RWPE2 (cell line): ENCODE data around the gene DSCAML1.

ENCODE experiments used
- ATAC-seq: fragments of 200-7000 bp; cut with Tn5 transposase; 3 replicates; pipeline ENCODE4 v1.9.1; 2021; ENCODE audit warnings: low read depth
- DNase-seq: peaks from one replicate; pipeline ENCODE4 v3.0.0-alpha.2; 2020; ENCODE audit warnings: low spot score
- H3K27ac ChIP-seq: fragments of 450-650 bp; 2 replicates; pipeline ENCODE4 v1.5.1; 2017; ENCODE audit warnings: mild to moderate bottlenecking; ENCODE audit not compliant: poor library complexity, severe bottlenecking
- H3K27me3 ChIP-seq: fragments of 250-450 bp; sonication (Bioruptor Pico); 2 replicates; pipeline ENCODE4 v1.5.1; 2021; ENCODE audit warnings: mild to moderate bottlenecking, moderate library complexity; ENCODE audit not compliant: insufficient read depth, poor library complexity, severe bottlenecking
- H3K36me3 ChIP-seq: fragments of 250-450 bp; sonication (Bioruptor Pico); 2 replicates; pipeline ENCODE4 v1.5.1; 2020; ENCODE audit warnings: low read depth, mild to moderate bottlenecking, moderate library complexity
- H3K4me1 ChIP-seq: fragments of 250-450 bp; sonication (Bioruptor Pico); 2 replicates; pipeline ENCODE4 v1.5.1; 2021; ENCODE audit warnings: mild to moderate bottlenecking, moderate library complexity; ENCODE audit not compliant: insufficient read depth, poor library complexity, severe bottlenecking
- H3K4me3 ChIP-seq: fragments of 250-450 bp; sonication (Bioruptor Pico); 2 replicates; pipeline ENCODE4 v1.5.1; 2021; ENCODE audit warnings: mild to moderate bottlenecking, moderate library complexity; ENCODE audit not compliant: severe bottlenecking
- H3K9me3 ChIP-seq: fragments of 250-450 bp; sonication (Bioruptor Pico); 2 replicates; pipeline ENCODE4 v1.5.1; 2021; ENCODE audit warnings: mild to moderate bottlenecking, moderate library complexity; ENCODE audit not compliant: severe bottlenecking
- CTCF ChIP-seq: fragments of 450-650 bp; IDR thresholded peaks from one replicate; pipeline ENCODE4 v1.5.1; 2017; ENCODE audit warnings: mild to moderate bottlenecking, moderate library complexity; ENCODE audit not compliant: poor library complexity, severe bottlenecking

The DSCAML1 gene

GRCh38 chr11:117470576-117470975 lies 326.4 kb downstream of the DSCAML1 start:
- no peak for ATAC-seq
- DNase-seq = no peak
- no peaks in the 10 kb centered on the region for H3K27me3 ChIP-seq
- no peak overlapping the region for H3K27ac ChIP-seq
- no peak for TF ChIP-seq CTCF
- H3K4me3 ChIP-seq = no peak overlapping the region
- no peaks in the 10 kb centered on the region for H3K9me3 ChIP-seq
- no peaks in the 10 kb centered on the region for H3K36me3 ChIP-seq
- H3K4me1 ChIP-seq = no peaks in the 10 kb centered on the region

GRCh38 chr11:117468888-117469287 lies 328.1 kb downstream of the DSCAML1 start:
- TF ChIP-seq CTCF = no peak
- Histone ChIP-seq H3K4me1 (no peaks in the 10 kb centered on the region), H3K27ac (no peak overlapping the region), H3K27me3 (no peaks in the 10 kb centered on the region), H3K4me3 (no peak overlapping the region), H3K9me3 (no peaks in the 10 kb centered on the region), H3K36me3 (no peaks in the 10 kb centered on the region)
- no peak for ATAC-seq
- no peak for DNase-seq

- DNase-seq (no peak), ATAC-seq (no peak)
- Histone ChIP-seq H3K27ac (no peak overlapping the region), H3K36me3 (no peaks in the 10 kb centered on the region), H3K4me1 (no peaks in the 10 kb centered on the region), H3K27me3 (no peaks in the 10 kb centered on the region), H3K4me3 (no peak overlapping the region), H3K9me3 (no peaks in the 10 kb centered on the region)
- TF ChIP-seq CTCF = no peak
Observed at GRCh38 chr11:117467770-117468169, 329.2 kb downstream of the DSCAML1 start.

GRCh38 chr11:117466966-117467365 lies 330.1 kb downstream of the DSCAML1 start:
- Histone ChIP-seq H3K27me3 (no peaks in the 10 kb centered on the region), H3K4me1 (no peaks in the 10 kb centered on the region), H3K27ac (no peak overlapping the region), H3K36me3 (no peaks in the 10 kb centered on the region), H3K4me3 (no peak overlapping the region), H3K9me3 (no peaks in the 10 kb centered on the region)
- DNase-seq (no peak), ATAC-seq (no peak)
- no peak for TF ChIP-seq CTCF

GRCh38 chr11:117465236-117465997 lies 331.6 kb downstream of the DSCAML1 start:
- DNase-seq (no peak), ATAC-seq (no peak)
- TF ChIP-seq CTCF = no peak
- H3K4me1 ChIP-seq = no peaks in the 10 kb centered on the region
- H3K36me3 ChIP-seq = no peaks in the 10 kb centered on the region
- no peak overlapping the region for H3K27ac ChIP-seq
- H3K9me3 ChIP-seq = no peaks in the 10 kb centered on the region
- H3K27me3 ChIP-seq = no peaks in the 10 kb centered on the region
- H3K4me3 ChIP-seq = no peak overlapping the region
